ENCODE measurements around the gene CXorf66. TPM values are rescaled to one million over a fixed set of nuclear protein-coding genes. Genes with fewer than 3 reads are reported as not detected.

The CXorf66 gene
- total and polyA plus RNA-seq, 2 of the 4 experiments (the other 2 are of a cell fraction): not detected

GRCh38 chrX:139949703-139950102 is 15.6 kb downstream of the CXorf66 start:
- Histone ChIP-seq H3K4me3 (ENCODE audit: insufficient read depth, low read depth, low read length) (no peak overlapping the region), H4K5ac (ENCODE audit: low read depth, low read length) (no peak overlapping the region), H3K27me3 (ENCODE audit: control insufficient read depth, insufficient read depth, low read length) (no peaks in the 10 kb centered on the region), H3K9me1 (ENCODE audit: insufficient read depth, low read length) (no peaks in the 10 kb centered on the region), H3K79me1 (ENCODE audit: low read depth in 1 of 2, low read length in 2 of 2) (no peaks in the 10 kb centered on the region), H2BK20ac (ENCODE audit: low read depth, low read length) (no peak overlapping the region), H4K20me1 (ENCODE audit: insufficient read depth, low read length) (no peaks in the 10 kb centered on the region), H3K18ac (ENCODE audit: low read depth, low read length) (no peak overlapping the region), H3K9me3 (ENCODE audit: control insufficient read depth, insufficient read depth, low read length) (no peaks in the 10 kb centered on the region), H3K4me2 (ENCODE audit: low read depth, low read length) (no peak overlapping the region), H3K27ac (ENCODE audit: insufficient read depth, low read length) (no peak overlapping the region), H3K9ac (ENCODE audit: low read depth, low read length) (no peak overlapping the region), H3K14ac (replicated peaks; ENCODE audit: low read depth, low read length) (no peak overlapping the region), H2AK5ac (ENCODE audit: low read depth, low read length) (no peak overlapping the region), H2AK9ac (replicated peaks; ENCODE audit: low read depth, low read length, poor library complexity) (no peak overlapping the region), H3K56ac (ENCODE audit: extremely low read depth, insufficient read depth, low read length) (no peak overlapping the region), H3K4me1 (ENCODE audit: control insufficient read depth, insufficient read depth, low read length) (no peaks in the 10 kb centered on the region), H3K23ac (ENCODE audit: low read depth, low read length) (no peak overlapping the region), H4K91ac (ENCODE audit: insufficient read depth, low read depth, low read length) (no peak overlapping the region), H4K8ac (ENCODE audit: low read depth in 2 of 2, low read length in 2 of 2) (no peak overlapping the region), H2BK15ac (ENCODE audit: low read depth, low read length) (no peak overlapping the region), H2BK120ac (ENCODE audit: low read depth, low read length) (no peak overlapping the region), H3K4ac (ENCODE audit: low read depth, low read length) (no peak overlapping the region), H2AFZ (replicated peaks; ENCODE audit: low read length, poor library complexity) (no peak overlapping the region), H2BK5ac (ENCODE audit: low read depth, low read length, poor library complexity, severe bottlenecking) (no peak overlapping the region), H3K36me3 (ENCODE audit: control insufficient read depth, insufficient read depth, low read length) (no peaks in the 10 kb centered on the region)
- dilution Hi-C loops (cut with HindIII; ENCODE audit: low sequenced_read_pairs, unreplicated experiment): no loop called here
- TF ChIP-seq CHD1 (IDR thresholded peaks at IDR 0.05; ENCODE audit: low read depth, low read length) (no peak), POLR2A (IDR thresholded peaks at IDR 0.05; ENCODE audit: low read depth, low read length) (no peak), CEBPB (IDR thresholded peaks at IDR 0.05; ENCODE audit: low read depth, low read length) (no peak), RCOR1 (IDR thresholded peaks at IDR 0.05; ENCODE audit: insufficient replicate concordance, low read length) (no peak), FOS (IDR thresholded peaks at IDR 0.05; ENCODE audit: low read depth, low read length) (no peak), SMC3 (IDR thresholded peaks at IDR 0.05; ENCODE audit: low read depth, low read length) (no peak), MXI1 (IDR thresholded peaks at IDR 0.05; ENCODE audit: borderline replicate concordance, low read depth, low read length) (no peak), RFX5 (IDR thresholded peaks at IDR 0.05; ENCODE audit: low read depth, low read length) (no peak), MAFK (IDR thresholded peaks at IDR 0.05; ENCODE audit: low read depth, low read length) (no peak), NFE2L2 (IDR thresholded peaks at IDR 0.05; ENCODE audit: low read depth, low read length) (no peak), MAZ (IDR thresholded peaks at IDR 0.05; ENCODE audit: borderline replicate concordance, low read depth, low read length) (no peak), RAD21 (IDR thresholded peaks at IDR 0.05; ENCODE audit: low read length) (no peak), BHLHE40 (IDR thresholded peaks at IDR 0.05; ENCODE audit: low read depth, low read length) (no peak)
- TF ChIP-seq, protein P1, sequence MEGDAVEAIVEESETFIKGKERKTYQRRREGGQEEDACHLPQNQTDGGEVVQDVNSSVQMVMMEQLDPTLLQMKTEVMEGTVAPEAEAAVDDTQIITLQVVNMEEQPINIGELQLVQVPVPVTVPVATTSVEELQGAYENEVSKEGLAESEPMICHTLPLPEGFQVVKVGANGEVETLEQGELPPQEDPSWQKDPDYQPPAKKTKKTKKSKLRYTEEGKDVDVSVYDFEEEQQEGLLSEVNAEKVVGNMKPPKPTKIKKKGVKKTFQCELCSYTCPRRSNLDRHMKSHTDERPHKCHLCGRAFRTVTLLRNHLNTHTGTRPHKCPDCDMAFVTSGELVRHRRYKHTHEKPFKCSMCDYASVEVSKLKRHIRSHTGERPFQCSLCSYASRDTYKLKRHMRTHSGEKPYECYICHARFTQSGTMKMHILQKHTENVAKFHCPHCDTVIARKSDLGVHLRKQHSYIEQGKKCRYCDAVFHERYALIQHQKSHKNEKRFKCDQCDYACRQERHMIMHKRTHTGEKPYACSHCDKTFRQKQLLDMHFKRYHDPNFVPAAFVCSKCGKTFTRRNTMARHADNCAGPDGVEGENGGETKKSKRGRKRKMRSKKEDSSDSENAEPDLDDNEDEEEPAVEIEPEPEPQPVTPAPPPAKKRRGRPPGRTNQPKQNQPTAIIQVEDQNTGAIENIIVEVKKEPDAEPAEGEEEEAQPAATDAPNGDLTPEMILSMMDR (conservative IDR thresholded peaks at IDR 0.05; ENCODE audit: low read depth, low read length): no peak
- TF ChIP-seq, protein P2, sequence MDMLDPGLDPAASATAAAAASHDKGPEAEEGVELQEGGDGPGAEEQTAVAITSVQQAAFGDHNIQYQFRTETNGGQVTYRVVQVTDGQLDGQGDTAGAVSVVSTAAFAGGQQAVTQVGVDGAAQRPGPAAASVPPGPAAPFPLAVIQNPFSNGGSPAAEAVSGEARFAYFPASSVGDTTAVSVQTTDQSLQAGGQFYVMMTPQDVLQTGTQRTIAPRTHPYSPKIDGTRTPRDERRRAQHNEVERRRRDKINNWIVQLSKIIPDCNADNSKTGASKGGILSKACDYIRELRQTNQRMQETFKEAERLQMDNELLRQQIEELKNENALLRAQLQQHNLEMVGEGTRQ (IDR thresholded peaks at IDR 0.05; ENCODE audit: low read depth, low read length): no peak
- TF ChIP-seq, protein P3, sequence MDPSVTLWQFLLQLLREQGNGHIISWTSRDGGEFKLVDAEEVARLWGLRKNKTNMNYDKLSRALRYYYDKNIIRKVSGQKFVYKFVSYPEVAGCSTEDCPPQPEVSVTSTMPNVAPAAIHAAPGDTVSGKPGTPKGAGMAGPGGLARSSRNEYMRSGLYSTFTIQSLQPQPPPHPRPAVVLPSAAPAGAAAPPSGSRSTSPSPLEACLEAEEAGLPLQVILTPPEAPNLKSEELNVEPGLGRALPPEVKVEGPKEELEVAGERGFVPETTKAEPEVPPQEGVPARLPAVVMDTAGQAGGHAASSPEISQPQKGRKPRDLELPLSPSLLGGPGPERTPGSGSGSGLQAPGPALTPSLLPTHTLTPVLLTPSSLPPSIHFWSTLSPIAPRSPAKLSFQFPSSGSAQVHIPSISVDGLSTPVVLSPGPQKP (IDR thresholded peaks at IDR 0.05; ENCODE audit: borderline replicate concordance, low read depth, low read length): no peak
- ATAC-seq (ENCODE audit: low read depth): no peak
- in situ Hi-C loops (cut with MboI; ENCODE audit: low sequenced_read_pairs): no loop called here
- WGBS, 2 experiments (ENCODE audit: extremely low coverage in 2 of 2, insufficient read length in 1 of 2): 25% methylated on average over 2 of the region's 3 CpGs; no CpG with 5 or more reads in 1 of the 2 experiments
- ChIA-PET POLR2A (ENCODE audit: unreplicated experiment) (no interaction called here), CTCF (no interaction called here)
- no TSS peak for BruUV-seq (replicated peaks)
- intact Hi-C loops (cut with micrococcal nuclease): no loop called here
- DNase-seq: no peak

Data from IMR-90 (cell line).